HepG2 (cell line): ENCODE data around the gene CDC20B. TPM values are rescaled to one million over a fixed set of nuclear protein-coding genes. Genes with fewer than 3 reads are reported as not detected.

ENCODE experiments used
- ATAC-seq: fragments of 200-7000 bp; cut with Tn5 transposase; 3 replicates; pipeline ENCODE4 v1.9.1; 2020; ENCODE audit warnings: mild to moderate bottlenecking, moderate library complexity
- BruUV-seq: library from RNA; stranded (reverse); fragments of 400-500 nt; replicated peaks from 2 replicates; lab custom pipeline; 2021; lab: Mats Ljungman, UMichigan
- CTCF ChIA-PET: fragments of 300-600 bp; formaldehyde crosslinking; extraction: SDS; loops from one replicate; lab custom pipeline; 2021; ENCODE audit warnings: low total read pairs, inconsistent platforms, low intra/inter-chr PET ratio; lab: Yijun Ruan, JAX
- POLR2A ChIA-PET: fragments of 350-600 bp; sonication (Branson Sonifier 250); formaldehyde crosslinking; loops from one replicate; lab custom pipeline; 2020; ENCODE audit warnings: antibody characterized with exemption, inconsistent platforms; lab: Yijun Ruan, JAX
- DNase-seq: peaks from one replicate; pipeline ENCODE4 v3.0.0-alpha.2; 2015; ENCODE audit warnings: low spot score
- FAIRE-seq: peaks from 3 replicates; lab custom pipeline; 2011; peaks lifted over from hg19 to GRCh38; lab: Jason Lieb, UNC
- H2AFZ ChIP-seq: one replicate; pipeline ENCODE4 v1.6.1; 2011; ENCODE audit warnings: low read length, inconsistent platforms
- H3K27ac ChIP-seq: fragments of 300-600 bp; 3 replicates; pipeline ENCODE4 v1.8.0; 2011; ENCODE audit warnings: mixed run types, mild to moderate bottlenecking, mixed read lengths, low read length, inconsistent platforms; ENCODE audit not compliant: insufficient read depth; ENCODE audit errors: extremely low read length
- H3K27me3 ChIP-seq, 2 experiments: fragments of 200-600 bp in 1 of 2; 2 replicates in 1 of 2; 3 replicates in 1 of 2; pipeline versions ENCODE4 v1.6.0 to v1.8.0; 2011; ENCODE audit warnings: low read length in 2 of 2, mild to moderate bottlenecking in 2 of 2, moderate library complexity in 2 of 2, inconsistent platforms in 1 of 2; ENCODE audit not compliant: insufficient read depth in 2 of 2, control insufficient read depth in 1 of 2
- H3K36me3 ChIP-seq, 2 experiments: fragments of 200-600 bp in 1 of 2; replicated peaks in 1 of 2; 2 replicates in 1 of 2; 3 replicates in 1 of 2; pipeline versions ENCODE4 v1.5.1 to v1.8.0; 2011; ENCODE audit warnings: low read length in 2 of 2, inconsistent platforms in 1 of 2; ENCODE audit not compliant: insufficient read depth in 2 of 2, control insufficient read depth in 1 of 2
- H3K4me1 ChIP-seq: 2 replicates; pipeline ENCODE4 v1.5.1; 2012; ENCODE audit warnings: low read length, inconsistent platforms; ENCODE audit not compliant: insufficient read depth
- H3K4me2 ChIP-seq: 2 replicates; pipeline ENCODE4 v1.6.0; 2011; ENCODE audit warnings: low read depth, low read length, inconsistent platforms
- H3K4me3 ChIP-seq, 3 experiments: fragments of 200-600 bp in 1 of 3; sonication (generic), shearing (Covaris generic) in 1 of 3; replicated peaks in 1 of 3; 2 replicates each; pipeline ENCODE4 v1.5.1; 2011 to 2016; ENCODE audit warnings: low read length in 3 of 3, inconsistent platforms in 2 of 3, low read depth in 2 of 3, mild to moderate bottlenecking in 2 of 3, control low read depth in 1 of 3, mixed read lengths in 1 of 3; ENCODE audit not compliant: insufficient read depth in 1 of 3
- H3K79me2 ChIP-seq: one replicate; pipeline ENCODE4 v1.6.1; 2011; ENCODE audit warnings: low read length, inconsistent platforms; ENCODE audit not compliant: insufficient read depth
- H3K9ac ChIP-seq: 2 replicates; pipeline ENCODE4 v1.6.0; 2011; ENCODE audit warnings: mild to moderate bottlenecking, low read depth, low read length, inconsistent platforms; ENCODE audit not compliant: insufficient read depth
- H3K9me3 ChIP-seq: 2 replicates; pipeline ENCODE4 v1.5.1; 2012; ENCODE audit warnings: mild to moderate bottlenecking, low read length
- H4K20me1 ChIP-seq: 2 replicates; pipeline ENCODE4 v1.6.0; 2011; ENCODE audit warnings: inconsistent platforms, mild to moderate bottlenecking, low read length, moderate library complexity; ENCODE audit not compliant: insufficient read depth
- NFKB2 ChIP-seq: sonication (generic); formaldehyde crosslinking; IDR thresholded peaks from 2 replicates; pipeline ENCODE4 v1.4.0; 2020; ENCODE audit warnings: missing genetic modification reagents, borderline replicate concordance
- NFKBIZ ChIP-seq: IDR thresholded peaks from 2 replicates; pipeline ENCODE4 v1.6.1; 2018; ENCODE audit warnings: missing genetic modification reagents, missing compliant biosample characterization
- PHB2 ChIP-seq: fragments of 450-650 bp; IDR thresholded peaks from 2 replicates; pipeline ENCODE4 v1.6.1; 2018; ENCODE audit not compliant: partially characterized antibody
- SNRNP70 ChIP-seq: fragments of 200-400 bp; formaldehyde crosslinking; IDR thresholded peaks from 2 replicates; pipeline ENCODE4 v1.6.1; 2017; ENCODE audit warnings: mild to moderate bottlenecking, low read depth, low read length, moderate library complexity
- TEAD2 ChIP-seq: sonication (generic); formaldehyde crosslinking; IDR thresholded peaks from 2 replicates; pipeline ENCODE4 v1.9.0; 2021; ENCODE audit warnings: missing genetic modification reagents
- ZBTB1 ChIP-seq: sonication (generic); formaldehyde crosslinking; IDR thresholded peaks from 2 replicates; pipeline ENCODE4 v1.4.0; 2020; ENCODE audit warnings: missing genetic modification reagents, borderline replicate concordance
- ZNF101 ChIP-seq: sonication (generic); formaldehyde crosslinking; IDR thresholded peaks from 2 replicates; pipeline ENCODE4 v1.4.0; 2020; ENCODE audit warnings: mild to moderate bottlenecking, low read depth, missing genetic modification reagents, borderline replicate concordance
- ZNF614 ChIP-seq: IDR thresholded peaks from 2 replicates; pipeline ENCODE4 v1.6.1; 2018; ENCODE audit warnings: missing biosample characterization, missing genetic modification reagents, inconsistent platforms, borderline replicate concordance
- ZNF839 ChIP-seq: sonication (generic); formaldehyde crosslinking; IDR thresholded peaks from 2 replicates; pipeline ENCODE4 v1.4.0; 2020; ENCODE audit warnings: missing genetic modification reagents, mild to moderate bottlenecking, borderline replicate concordance
- ZSCAN20 ChIP-seq: sonication (generic); formaldehyde crosslinking; IDR thresholded peaks from 2 replicates; pipeline ENCODE4 v1.4.0; 2020; ENCODE audit warnings: missing genetic modification reagents, mild to moderate bottlenecking, borderline replicate concordance
- ZSCAN25 ChIP-seq: sonication (generic); formaldehyde crosslinking; IDR thresholded peaks from 2 replicates; pipeline ENCODE4 v1.8.0; 2022; ENCODE audit warnings: mild to moderate bottlenecking, missing genetic modification reagents
- WGBS: methylation state at CpG from one replicate; pipeline ENCODE4 v1.1.6; 2017; ENCODE audit warnings: low lambda C conversion rate; 5-methylcytosine and 5-hydroxymethylcytosine counted together
- in situ Hi-C: cut with HindIII; loops from 2 replicates; pipeline ENCODE4 v1.10.0; 2017; ENCODE audit warnings: low pct_unique_long_range_greater_than_20kb; ENCODE audit not compliant: extremely low pct_ligation_motif_present
- intact Hi-C: fragments of 100-400 bp; cut with micrococcal nuclease; formaldehyde crosslinking; loops from one replicate; pipeline ENCODE4 v1.10.0; 2022; ENCODE audit not compliant: unreplicated experiment
- polyA plus RNA-seq, 8 experiments: library from polyadenylated mRNA; depleted of rRNA in 3 of 8; stranded (reverse) in 7 of 8; unstranded in 1 of 8; fragments of >200 nt; fragmentation: Illumina TruSeq in 4 of 8; extraction: Trizol in 4 of 8; gene quantifications; 2 replicates each; pipeline versions ENCODE4 v1.2.1 to v1.2.3, GENCODE V29; 2011 to 2016; ENCODE audit warnings: low read depth in 4 of 8, missing spikeins in 1 of 8, mixed read lengths in 1 of 8; ENCODE audit not compliant: insufficient read depth in 1 of 8
- total RNA-seq, 5 experiments: library from RNA; depleted of rRNA; stranded (reverse); fragments of >200 nt; fragmentation: Illumina TruSeq; extraction: Trizol; gene quantifications; 2 replicates each; pipeline ENCODE4 v1.2.3, GENCODE V29; 2016; ENCODE audit warnings: low read depth in 1 of 5
- TF ChIP-seq, protein P1 (sequence below): sonication (generic); formaldehyde crosslinking; IDR thresholded peaks from 2 replicates; pipeline ENCODE4 v1.8.0; 2022; ENCODE audit warnings: missing genetic modification reagents, mild to moderate bottlenecking, moderate library complexity, borderline replicate concordance
- TF ChIP-seq, protein P2 (sequence below): sonication (generic); formaldehyde crosslinking; conservative IDR thresholded peaks from 2 replicates; pipeline ENCODE4 v1.4.0; 2020; ENCODE audit warnings: missing genetic modification reagents
- TF ChIP-seq, protein P3 (sequence below): sonication (generic); formaldehyde crosslinking; IDR thresholded peaks from 2 replicates; pipeline ENCODE4 v1.4.0; 2020; ENCODE audit warnings: missing genetic modification reagents

CDC20B gene
- total and polyA plus RNA-seq, 2 of the 13 experiments (the other 11 are each of a cell fraction or from before 2014, with no cell fraction given), result not detected

DNA sequence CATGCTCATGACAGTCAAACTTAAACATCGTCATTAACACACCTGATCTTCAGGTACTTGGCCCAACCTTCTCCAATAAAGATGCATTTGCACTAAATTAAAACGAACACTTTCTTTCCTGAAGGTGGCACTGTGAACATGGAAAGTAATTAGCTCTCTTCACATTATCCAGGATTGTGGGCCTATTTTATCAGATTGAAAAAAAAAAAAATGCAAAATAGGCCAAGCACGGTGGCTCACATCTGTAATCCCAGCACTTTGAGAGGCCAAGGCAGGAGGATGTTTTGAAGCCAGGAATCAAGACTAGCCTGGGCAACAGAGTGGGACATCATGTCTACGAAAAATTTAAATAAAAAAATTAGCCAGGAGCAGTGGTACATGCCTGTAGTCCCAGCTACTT is 14.4 kb upstream of the CDC20B start (continued):
- TF ChIP-seq ZSCAN20 (CRISPR knock-in tag), result no peak

DNA sequence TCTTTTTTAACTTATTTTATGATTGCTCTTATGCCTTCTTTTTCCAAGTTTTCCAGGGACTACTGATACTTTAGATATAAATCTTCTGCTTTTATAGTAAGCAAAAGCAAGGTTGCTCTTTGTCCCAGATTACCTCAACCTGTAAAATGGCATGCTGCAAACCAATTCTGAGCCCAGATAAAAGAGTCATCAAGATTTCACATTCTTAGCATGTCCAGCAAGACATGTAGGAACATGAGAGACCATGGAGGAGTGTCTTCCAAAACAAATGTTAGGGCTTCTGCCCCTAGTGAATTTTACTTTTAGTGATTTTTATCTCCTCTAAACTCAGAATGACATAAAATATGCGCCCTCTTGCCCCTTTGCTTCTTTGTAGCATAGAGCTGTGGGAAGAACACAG is 7.0 kb upstream of the CDC20B start:
- intact Hi-C loops (no loop called here), in situ Hi-C loops (no loop called here)
- BruUV-seq, result no TSS peak
- Histone ChIP-seq H3K27ac (no peak overlapping the region), H3K4me2 (no peak overlapping the region), H4K20me1 (no peaks in the 10 kb centered on the region), H3K79me2 (no peaks in the 10 kb centered on the region), H2AFZ (no peak overlapping the region), H3K27me3 (peaks cover 2 to 33% of the 10 kb centered on the region in 2 experiments; a peak in 3 of 5 replicates), H3K4me1 (peaks cover 13% of the 10 kb centered on the region), H3K9ac (no peak overlapping the region), H3K36me3 (no peaks in the 10 kb centered on the region), H3K4me3 (no peak overlapping the region), H3K9me3 (no peaks in the 10 kb centered on the region)
- CTCF ChIA-PET, result no interaction called here
- 5% methylated on average over 1 of the region's 1 CpG for WGBS
- POLR2A ChIA-PET, result no interaction called here
- no peak for FAIRE-seq
- DNase-seq, result no peak
- TF ChIP-seq ZNF101 (CRISPR knock-in tag) (no peak), NFKBIZ (CRISPR knock-in tag) (no peak), ZBTB1 (CRISPR knock-in tag) (no peak), ZNF839 (CRISPR knock-in tag) (no peak), NFKB2 (CRISPR knock-in tag) (no peak), PHB2 (no peak), ZNF614 (CRISPR knock-in tag) (no peak), TEAD2 (CRISPR knock-in tag) (no peak), ZSCAN25 (no peak), SNRNP70 (no peak)
- TF ChIP-seq, protein P1, sequence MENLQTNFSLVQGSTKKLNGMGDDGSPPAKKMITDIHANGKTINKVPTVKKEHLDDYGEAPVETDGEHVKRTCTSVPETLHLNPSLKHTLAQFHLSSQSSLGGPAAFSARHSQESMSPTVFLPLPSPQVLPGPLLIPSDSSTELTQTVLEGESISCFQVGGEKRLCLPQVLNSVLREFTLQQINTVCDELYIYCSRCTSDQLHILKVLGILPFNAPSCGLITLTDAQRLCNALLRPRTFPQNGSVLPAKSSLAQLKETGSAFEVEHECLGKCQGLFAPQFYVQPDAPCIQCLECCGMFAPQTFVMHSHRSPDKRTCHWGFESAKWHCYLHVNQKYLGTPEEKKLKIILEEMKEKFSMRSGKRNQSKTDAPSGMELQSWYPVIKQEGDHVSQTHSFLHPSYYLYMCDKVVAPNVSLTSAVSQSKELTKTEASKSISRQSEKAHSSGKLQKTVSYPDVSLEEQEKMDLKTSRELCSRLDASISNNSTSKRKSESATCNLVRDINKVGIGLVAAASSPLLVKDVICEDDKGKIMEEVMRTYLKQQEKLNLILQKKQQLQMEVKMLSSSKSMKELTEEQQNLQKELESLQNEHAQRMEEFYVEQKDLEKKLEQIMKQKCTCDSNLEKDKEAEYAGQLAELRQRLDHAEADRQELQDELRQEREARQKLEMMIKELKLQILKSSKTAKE (CRISPR knock-in tag), result no peak
- TF ChIP-seq, protein P2, sequence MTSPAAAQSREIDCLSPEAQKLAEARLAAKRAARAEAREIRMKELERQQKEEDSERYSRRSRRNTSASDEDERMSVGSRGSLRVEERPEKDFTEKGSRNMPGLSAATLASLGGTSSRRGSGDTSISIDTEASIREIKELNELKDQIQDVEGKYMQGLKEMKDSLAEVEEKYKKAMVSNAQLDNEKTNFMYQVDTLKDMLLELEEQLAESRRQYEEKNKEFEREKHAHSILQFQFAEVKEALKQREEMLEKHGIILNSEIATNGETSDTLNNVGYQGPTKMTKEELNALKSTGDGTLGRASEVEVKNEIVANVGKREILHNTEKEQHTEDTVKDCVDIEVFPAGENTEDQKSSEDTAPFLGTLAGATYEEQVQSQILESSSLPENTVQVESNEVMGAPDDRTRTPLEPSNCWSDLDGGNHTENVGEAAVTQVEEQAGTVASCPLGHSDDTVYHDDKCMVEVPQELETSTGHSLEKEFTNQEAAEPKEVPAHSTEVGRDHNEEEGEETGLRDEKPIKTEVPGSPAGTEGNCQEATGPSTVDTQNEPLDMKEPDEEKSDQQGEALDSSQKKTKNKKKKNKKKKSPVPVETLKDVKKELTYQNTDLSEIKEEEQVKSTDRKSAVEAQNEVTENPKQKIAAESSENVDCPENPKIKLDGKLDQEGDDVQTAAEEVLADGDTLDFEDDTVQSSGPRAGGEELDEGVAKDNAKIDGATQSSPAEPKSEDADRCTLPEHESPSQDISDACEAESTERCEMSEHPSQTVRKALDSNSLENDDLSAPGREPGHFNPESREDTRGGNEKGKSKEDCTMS (CRISPR knock-in tag), result no peak
- TF ChIP-seq, protein P3, sequence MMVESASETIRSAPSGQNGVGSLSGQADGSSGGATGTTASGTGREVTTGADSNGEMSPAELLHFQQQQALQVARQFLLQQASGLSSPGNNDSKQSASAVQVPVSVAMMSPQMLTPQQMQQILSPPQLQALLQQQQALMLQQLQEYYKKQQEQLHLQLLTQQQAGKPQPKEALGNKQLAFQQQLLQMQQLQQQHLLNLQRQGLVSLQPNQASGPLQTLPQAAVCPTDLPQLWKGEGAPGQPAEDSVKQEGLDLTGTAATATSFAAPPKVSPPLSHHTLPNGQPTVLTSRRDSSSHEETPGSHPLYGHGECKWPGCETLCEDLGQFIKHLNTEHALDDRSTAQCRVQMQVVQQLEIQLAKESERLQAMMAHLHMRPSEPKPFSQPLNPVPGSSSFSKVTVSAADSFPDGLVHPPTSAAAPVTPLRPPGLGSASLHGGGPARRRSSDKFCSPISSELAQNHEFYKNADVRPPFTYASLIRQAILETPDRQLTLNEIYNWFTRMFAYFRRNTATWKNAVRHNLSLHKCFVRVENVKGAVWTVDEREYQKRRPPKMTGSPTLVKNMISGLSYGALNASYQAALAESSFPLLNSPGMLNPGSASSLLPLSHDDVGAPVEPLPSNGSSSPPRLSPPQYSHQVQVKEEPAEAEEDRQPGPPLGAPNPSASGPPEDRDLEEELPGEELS (CRISPR knock-in tag), result no peak
- ATAC-seq, result no peak
